ENCODE data around the gene PYCR2. TPM values are rescaled to one million over a fixed set of nuclear protein-coding genes. Genes with fewer than 3 reads are reported as not detected.

The PYCR2 gene
- total and polyA plus RNA-seq, 10 of the 15 experiments (the other 5 are each of a cell fraction or from before 2014, with no cell fraction given): 1.7 to 81.8 (median 54.9) TPM

- Histone ChIP-seq H3K9ac (ENCODE audit: control insufficient read depth, insufficient read depth, low read length) (no peak overlapping the region), H3K4me3 (no peak overlapping the region), H3K79me2 (ENCODE audit: control insufficient read depth, insufficient read depth, low read length) (no peaks in the 10 kb centered on the region), H3K27me3 (replicated peaks in 1 of 2; ENCODE audit: control insufficient read depth in 2 of 2, insufficient read depth in 2 of 2, low read length in 1 of 2) (no peaks in the 10 kb centered on the region), H3K4me2 (ENCODE audit: control insufficient read depth, insufficient read depth) (no peak overlapping the region), H3K36me3 (ENCODE audit: control insufficient read depth in 2 of 2, insufficient read depth in 2 of 2, low read length in 1 of 2) (no peaks in the 10 kb centered on the region), H3K9me3 (replicated peaks; ENCODE audit: control insufficient read depth, insufficient read depth, low read length) (no peaks in the 10 kb centered on the region), H4K20me1 (ENCODE audit: control insufficient read depth, insufficient read depth) (no peaks in the 10 kb centered on the region), H3K27ac (ENCODE audit: control insufficient read depth, insufficient read depth) (no peak overlapping the region), H2AFZ (ENCODE audit: control insufficient read depth, low read depth, low read length) (no peak overlapping the region), H3K4me1 (ENCODE audit: control insufficient read depth, insufficient read depth, low read length) (no peaks in the 10 kb centered on the region)
- FAIRE-seq (no peak), DNase-seq (ENCODE audit: low read depth, low spot score) (no peak), ATAC-seq (no peak)
- POLR2A ChIA-PET: interaction anchor here (1.2 kb wide), 1 partner anchor 8 kb away, joined by 3 read pairs; no protein-coding TSS in a partner anchor
- BruUV-seq (replicated peaks): no TSS peak
- SMC1A ChIA-PET (ENCODE audit: uncharacterized antibody, unreplicated experiment): no interaction called here
- RAD21 ChIA-PET (ENCODE audit: unreplicated experiment): no interaction called here
- intact Hi-C loops (cut with micrococcal nuclease; ENCODE audit: unreplicated experiment): no loop called here
- 50% methylated on average over 5 of the region's 6 CpGs for whole genome bisulfite sequencing (ENCODE audit: insufficient coverage, insufficient replicate concordance, low lambda C conversion rate, missing lambda C conversion rate)
- CTCF ChIA-PET: no interaction called here
- 0 out of 2 replicates have a peak, but pooled peaks have one; percentile 32 for TF ChIP-seq NR2F1 (conservative IDR thresholded peaks at IDR 0.05)
- no peak for TF ChIP-seq ZBTB11 (CRISPR knock-in tag; IDR thresholded peaks at IDR 0.05)
- in situ Hi-C loops (cut with MboI): no loop called here
Measured at GRCh38 chr1:225890346-225891228, 33.5 kb downstream of the PYCR2 start.
